ENCODE data around the gene OPN1MW.
"Not testable (repeated sequence)": the region's sequence is repeated elsewhere in the genome, so short reads cannot be mapped to it uniquely, and the experiment has no call there.

OPN1MW gene

GRCh38 chrX:154182296-154182695 lies at the start of gene OPN1MW:
OPN1MW (plus strand) TSS chrX:154182596; CDS start chrX:154182678, 82 bp downstream.
- not testable (repeated sequence) for DNase-seq

- DNase-seq = no peak
These were observed 46.8 kb upstream of the OPN1MW start for GRCh38 chrX:154135458-154136229.

- no peak for DNase-seq
These were observed 45.7 kb upstream of the OPN1MW start for GRCh38 chrX:154136627-154137161.

- no peak for DNase-seq
These were observed 43.5 kb upstream of the OPN1MW start for GRCh38 chrX:154138857-154139256.

GRCh38 chrX:154140206-154140605 lies 42.2 kb upstream of the OPN1MW start:
- DNase-seq = no peak

- no peak for DNase-seq
These were observed 41.7 kb upstream of the OPN1MW start for GRCh38 chrX:154140742-154141141.

- no peak for DNase-seq
These were observed 40.0 kb upstream of the OPN1MW start for GRCh38 chrX:154142386-154142785.

GRCh38 chrX:154142950-154143745 lies 39.2 kb upstream of the OPN1MW start:
- no peak for DNase-seq

- not testable (repeated sequence) for DNase-seq
These were observed 38.4 kb upstream of the OPN1MW start, which contains the start of gene OPN1LW for GRCh38 chrX:154144010-154144409. OPN1LW (plus strand) TSS chrX:154144243; CDS start chrX:154144284, 41 bp downstream.

GRCh38 chrX:154151030-154151429 lies 31.4 kb upstream of the OPN1MW start:
- DNase-seq = not testable (repeated sequence)

GRCh38 chrX:154156221-154156620 lies 26.2 kb upstream of the OPN1MW start:
- not testable (repeated sequence) for DNase-seq

GRCh38 chrX:154157207-154157606 lies 25.2 kb upstream of the OPN1MW start:
- not testable (repeated sequence) for DNase-seq

GRCh38 chrX:154159345-154159744 lies 23.1 kb upstream of the OPN1MW start:
- DNase-seq = not testable (repeated sequence)

GRCh38 chrX:154164902-154165301 lies 17.5 kb upstream of the OPN1MW start:
- not testable (repeated sequence) for DNase-seq

GRCh38 chrX:154168384-154168783 lies 14.0 kb upstream of the OPN1MW start:
- not testable (repeated sequence) for DNase-seq

- DNase-seq = not testable (repeated sequence)
These were observed 9.9 kb upstream of the OPN1MW start for GRCh38 chrX:154172535-154172943.

GRCh38 chrX:154174356-154174755 lies 8.0 kb upstream of the OPN1MW start:
- DNase-seq = not testable (repeated sequence)

- DNase-seq = not testable (repeated sequence)
These were observed 1.4 kb downstream of the OPN1MW start for GRCh38 chrX:154183794-154184193.

GRCh38 chrX:154192846-154193245 lies 10.4 kb downstream of the OPN1MW start:
- not testable (repeated sequence) for DNase-seq

GRCh38 chrX:154194316-154194715 lies 11.9 kb downstream of the OPN1MW start:
- DNase-seq = not testable (repeated sequence)

GRCh38 chrX:154196466-154196865 lies 14.1 kb downstream of the OPN1MW start:
- not testable (repeated sequence) for DNase-seq

- not testable (repeated sequence) for DNase-seq
These were observed 27.4 kb downstream of the OPN1MW start for GRCh38 chrX:154209670-154210418.

GRCh38 chrX:154211057-154211456 lies 28.7 kb downstream of the OPN1MW start:
- DNase-seq = not testable (repeated sequence)

Data from GF-D8 (cell line).